ENCODE data around the gene PLCL1. TPM values are rescaled to one million over a fixed set of nuclear protein-coding genes. Genes with fewer than 3 reads are reported as not detected.

The PLCL1 gene
- total RNA-seq, 1 donor from 2014 or later, result 0.23 TPM

DNA sequence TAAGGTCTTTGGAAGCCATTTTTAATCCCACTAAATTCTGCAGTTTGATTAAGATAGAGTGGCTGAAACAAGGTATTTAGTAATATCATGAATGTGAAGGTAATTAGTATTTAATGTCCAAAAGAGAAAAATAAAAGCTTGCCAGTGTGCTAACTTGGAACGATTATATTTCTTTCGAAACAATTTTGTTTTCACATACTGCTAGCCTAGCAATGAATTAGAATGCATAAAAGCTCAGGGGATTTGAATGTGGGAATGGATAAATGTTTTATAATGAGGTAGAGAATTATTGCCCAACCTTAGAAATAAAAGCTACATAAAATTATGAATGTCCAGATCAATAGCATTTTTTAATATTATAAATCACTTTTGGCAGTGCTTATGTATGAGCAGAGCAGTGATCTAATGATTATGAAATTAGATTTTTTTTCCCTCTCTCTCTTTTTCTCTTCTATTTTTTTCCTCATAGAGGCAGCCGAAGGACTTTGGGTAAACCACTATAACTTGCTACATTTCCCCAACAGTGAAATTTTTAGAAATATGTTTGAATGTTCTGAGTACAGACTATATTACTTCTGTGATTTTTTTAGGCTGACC lies 75.5 kb downstream of the PLCL1 start:
- ATAC-seq, result no peak

DNA sequence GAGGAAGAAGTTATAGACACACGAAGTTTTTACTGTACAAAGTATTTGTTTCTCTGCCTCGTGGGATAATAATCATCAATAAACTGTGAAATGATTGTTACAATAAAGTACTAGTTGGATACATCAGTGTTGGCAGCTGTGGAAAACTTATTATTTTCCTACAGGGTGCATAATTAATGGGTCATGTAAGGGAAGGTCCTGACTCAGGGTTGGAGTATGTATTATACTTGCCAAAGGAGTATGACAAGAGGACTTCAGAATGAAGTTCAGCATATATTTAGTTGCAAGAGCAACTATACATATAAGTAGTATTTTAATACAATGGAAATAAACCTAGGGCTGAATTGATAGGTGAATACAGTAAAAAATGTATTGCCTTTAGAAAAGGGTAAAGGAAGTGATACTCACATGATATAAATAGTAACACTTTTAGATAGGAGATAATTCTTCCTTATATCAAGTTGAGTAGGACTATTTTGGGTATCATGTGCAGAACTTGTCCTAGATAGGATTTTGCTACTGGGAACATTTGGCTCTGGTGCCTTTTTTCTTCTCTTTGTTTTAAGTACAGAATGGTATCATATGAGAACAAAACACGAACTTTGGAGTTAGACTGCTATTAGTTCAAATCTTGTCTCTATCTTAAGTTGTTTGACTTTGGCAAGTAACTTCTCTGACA lies 79.1 kb downstream of the PLCL1 start:
- ATAC-seq (no peak), DNase-seq (ENCODE audit: low spot score) (no peak)

More for the DNA sequence above, 75.5 kb downstream of the PLCL1 start:
- DNase-seq (ENCODE audit: low spot score), result no peak

GRCh38 chr2:197884252-197884651 lies 79.9 kb downstream of the PLCL1 start:
- ATAC-seq (no peak), DNase-seq (ENCODE audit: low spot score) (no peak)

DNA sequence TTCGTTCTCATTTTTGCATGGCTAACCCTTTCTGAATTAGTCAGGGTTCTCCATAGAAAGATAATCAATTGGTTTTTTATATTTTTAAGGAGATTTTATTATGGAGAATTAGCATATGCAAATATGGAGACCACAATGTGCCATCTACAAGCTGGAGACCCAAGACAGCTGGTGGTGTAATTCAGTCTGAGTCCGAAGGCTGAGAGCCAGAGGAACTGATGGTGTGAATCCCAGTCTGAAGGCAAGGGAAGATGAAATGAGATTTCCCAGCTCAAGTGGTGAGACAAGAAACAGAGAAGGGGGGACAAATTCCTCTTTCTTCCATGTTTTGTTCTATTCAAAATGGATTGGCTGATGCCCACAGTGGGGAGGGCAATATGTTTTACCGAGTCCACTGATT lies 80.7 kb downstream of the PLCL1 start:
- DNase-seq (ENCODE audit: low spot score), result no peak

DNA sequence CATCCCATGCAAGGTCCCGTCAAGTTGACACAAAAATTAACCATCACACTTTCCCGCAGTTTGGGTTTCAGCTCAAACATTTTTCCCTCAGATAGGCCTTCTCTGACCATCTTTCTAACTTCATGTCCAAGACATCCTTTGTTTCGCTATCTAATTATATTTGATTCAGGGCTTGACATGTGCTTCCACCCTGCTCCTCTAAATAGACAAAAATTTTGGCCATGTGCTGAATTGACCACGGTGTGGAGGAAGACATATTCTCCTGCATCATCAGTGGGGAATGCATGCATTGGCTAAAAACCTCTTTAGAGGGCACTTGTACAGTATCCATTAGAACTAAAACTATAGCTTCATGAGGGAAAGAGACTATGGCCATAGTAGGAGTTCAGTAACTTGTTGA lies 81.2 kb downstream of the PLCL1 start:
- ATAC-seq, result no peak
- no peak for DNase-seq (ENCODE audit: low spot score)

More for the DNA sequence above, 80.7 kb downstream of the PLCL1 start:
- no peak for ATAC-seq

- no peak for ATAC-seq
Measured at GRCh38 chr2:197888321-197888720, 83.9 kb downstream of the PLCL1 start.

GRCh38 chr2:197889041-197889440 lies 84.6 kb downstream of the PLCL1 start:
- no peak for ATAC-seq

More at GRCh38 chr2:197888321-197888720, 83.9 kb downstream of the PLCL1 start:
- DNase-seq (ENCODE audit: low spot score), result no peak

GRCh38 chr2:197890168-197890567 lies 85.8 kb downstream of the PLCL1 start:
- ATAC-seq (no peak), DNase-seq (ENCODE audit: low spot score) (no peak)

More at GRCh38 chr2:197889041-197889440, 84.6 kb downstream of the PLCL1 start:
- no peak for DNase-seq (ENCODE audit: low spot score)

GRCh38 chr2:197891897-197892442 lies 87.6 kb downstream of the PLCL1 start:
- ATAC-seq, result no peak
- no peak for DNase-seq (ENCODE audit: low spot score)

DNA sequence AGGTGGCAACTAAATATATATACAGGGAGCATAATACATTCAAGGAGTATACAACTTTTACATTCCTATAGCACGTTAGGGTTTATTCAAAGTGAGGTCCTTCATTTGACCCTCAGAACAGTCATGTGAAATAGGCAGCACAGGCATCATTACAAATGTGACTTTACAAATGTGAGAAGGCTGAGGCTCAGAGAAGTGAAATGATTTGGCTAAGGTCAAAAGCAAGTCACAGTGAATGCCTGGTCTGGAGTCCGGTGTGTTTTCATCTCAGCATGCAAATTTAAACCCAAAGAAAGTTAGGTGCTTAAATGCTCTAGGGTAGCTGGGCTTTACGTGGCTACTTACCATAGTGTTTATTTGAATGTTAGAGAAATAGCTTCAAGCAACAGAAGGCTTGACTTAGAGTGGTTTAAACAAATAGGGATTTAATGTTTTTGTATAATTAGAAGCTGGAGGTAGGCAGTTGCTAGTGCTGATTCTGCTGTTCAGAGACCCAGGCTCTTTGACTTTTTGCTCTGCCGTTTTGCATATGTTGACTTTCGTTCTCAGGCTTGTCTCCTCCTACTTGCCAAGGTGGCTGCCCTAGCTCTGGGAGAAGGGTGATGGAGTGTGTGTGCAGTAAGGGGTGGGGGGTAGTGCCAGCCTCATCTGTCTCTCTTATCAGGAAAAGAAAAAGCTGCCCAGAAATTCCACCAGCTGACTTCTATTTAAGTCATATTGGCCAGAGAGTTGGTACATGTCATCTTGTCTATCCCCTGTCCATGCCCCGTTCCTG lies 89.2 kb downstream of the PLCL1 start:
- ATAC-seq (no peak), DNase-seq (ENCODE audit: low spot score) (no peak)

GRCh38 chr2:197894751-197895274 lies 90.4 kb downstream of the PLCL1 start:
- ATAC-seq (no peak), DNase-seq (ENCODE audit: low spot score) (no peak)

DNA sequence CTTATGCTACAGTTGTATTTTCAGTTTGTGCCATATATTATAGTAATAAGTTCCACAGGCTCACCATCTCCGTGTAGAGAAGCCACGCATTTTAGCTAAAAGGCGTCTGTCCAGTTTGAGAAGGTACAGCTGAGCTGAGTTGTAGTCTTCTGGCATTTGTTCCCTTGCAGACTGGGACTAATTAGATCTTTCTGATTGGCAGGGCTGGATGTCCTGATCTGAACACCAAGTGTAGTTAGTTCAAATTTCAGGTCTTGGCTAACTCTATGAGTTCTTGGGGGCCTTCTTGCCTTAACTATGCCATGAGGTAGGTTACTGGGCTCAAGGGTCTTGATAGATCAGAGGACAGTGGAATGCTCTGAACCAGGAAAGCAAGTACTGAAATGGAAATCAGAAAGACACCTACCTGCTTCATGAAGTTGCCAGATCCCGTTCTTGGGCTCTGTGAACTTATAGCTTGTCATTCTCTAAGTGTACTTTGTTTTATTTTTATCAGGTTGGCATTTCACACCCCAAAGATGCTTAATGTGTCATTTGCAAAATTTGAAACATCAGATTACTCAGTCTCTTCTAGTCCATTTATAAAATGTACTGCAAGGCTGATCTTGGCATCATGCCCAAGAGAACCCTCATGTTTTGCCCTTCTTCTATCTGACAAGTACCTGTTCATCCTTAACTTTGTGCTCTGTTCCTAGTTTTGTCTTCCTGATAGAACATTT lies 93.7 kb downstream of the PLCL1 start:
- DNase-seq (ENCODE audit: low spot score) (no peak), ATAC-seq (no peak)

GRCh38 chr2:197904446-197904845 lies 100.1 kb downstream of the PLCL1 start:
- no peak for ATAC-seq
- no peak for DNase-seq (ENCODE audit: low spot score)

DNA sequence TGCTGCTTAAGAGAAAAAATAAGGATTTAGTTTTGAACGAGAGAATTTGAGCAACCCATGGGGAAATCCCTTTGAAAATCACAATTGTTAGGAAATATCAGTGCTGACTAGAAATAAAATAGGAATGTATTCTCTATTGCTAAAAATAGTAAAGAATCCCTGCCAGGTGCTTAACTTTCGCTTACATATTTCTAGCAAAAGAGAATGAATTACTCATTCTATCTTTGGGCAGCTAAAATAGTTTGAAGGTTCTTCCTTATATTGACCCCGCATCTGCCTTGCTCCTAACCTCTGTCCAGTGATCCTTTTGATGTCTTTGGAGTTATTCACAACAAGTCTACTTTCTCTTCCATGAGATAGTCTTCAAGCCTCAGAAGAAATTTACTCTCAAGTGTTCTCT lies 103.8 kb downstream of the PLCL1 start:
- no peak for DNase-seq (ENCODE audit: low spot score)
- ATAC-seq, result no peak

DNA sequence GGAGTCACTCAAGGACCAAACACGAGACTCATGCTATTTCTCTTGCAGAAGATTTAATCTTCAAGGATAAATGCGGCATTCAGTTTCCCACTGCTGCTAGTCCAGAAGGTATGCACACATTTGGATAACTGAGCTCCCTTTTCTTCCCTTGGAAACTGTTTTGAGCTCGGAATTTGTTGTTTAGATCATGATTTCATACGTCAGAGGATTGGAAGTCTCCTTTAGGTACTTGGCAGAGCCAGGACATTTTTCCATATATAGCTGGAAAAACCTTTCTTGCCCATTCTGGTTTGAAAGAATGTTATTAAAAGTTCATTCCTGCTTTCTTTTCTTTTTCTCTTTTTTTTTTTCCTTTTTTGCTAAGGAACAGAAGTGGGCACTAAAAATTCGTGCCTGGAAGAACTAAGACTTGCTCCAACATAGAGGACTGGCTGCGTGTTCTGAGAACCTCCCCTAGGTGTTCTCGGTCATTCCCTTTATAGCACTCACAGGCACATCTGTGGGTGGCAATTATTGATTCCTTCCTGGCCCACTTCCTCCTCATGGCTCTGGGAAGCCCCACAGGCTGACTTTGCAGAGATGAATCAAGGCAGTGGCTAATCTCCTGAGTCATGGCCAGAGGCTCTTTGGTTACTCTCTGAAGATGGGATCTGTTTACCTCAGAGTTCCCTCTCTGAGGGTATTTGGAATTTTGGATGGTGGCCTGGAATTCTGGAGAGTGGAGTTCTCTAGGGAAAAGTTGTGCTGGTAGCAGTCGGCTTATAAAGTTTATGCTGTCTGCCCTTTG lies 104.8 kb downstream of the PLCL1 start:
- DNase-seq (ENCODE audit: low spot score) (no peak), ATAC-seq (no peak)

- no peak for ATAC-seq
Measured at GRCh38 chr2:197911667-197912066, 107.3 kb downstream of the PLCL1 start.

GRCh38 chr2:197913084-197913483 lies 108.7 kb downstream of the PLCL1 start:
- no peak for DNase-seq (ENCODE audit: low spot score)
- ATAC-seq, result no peak

More at GRCh38 chr2:197911667-197912066, 107.3 kb downstream of the PLCL1 start:
- DNase-seq (ENCODE audit: low spot score), result no peak

DNA sequence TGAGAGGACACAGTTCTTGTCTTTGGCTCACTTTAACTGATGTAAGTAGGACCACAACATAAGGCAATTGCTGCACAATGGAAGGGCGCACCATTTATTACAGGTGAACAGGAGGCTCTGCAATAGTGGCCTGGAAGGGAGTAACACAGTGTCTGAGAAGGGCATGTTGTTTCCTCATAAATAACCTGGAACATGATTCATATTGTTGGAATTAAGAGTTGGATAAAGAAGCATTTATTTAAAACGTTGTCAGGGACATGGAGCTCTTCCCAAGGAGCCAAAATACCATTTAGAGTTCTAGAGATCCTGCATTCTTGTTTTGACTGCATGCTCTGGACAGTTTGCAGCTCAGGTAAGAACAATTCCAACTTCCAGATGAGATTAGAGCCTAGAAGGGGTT lies 110.4 kb downstream of the PLCL1 start:
- ATAC-seq (no peak), DNase-seq (ENCODE audit: low spot score) (no peak)

DNA sequence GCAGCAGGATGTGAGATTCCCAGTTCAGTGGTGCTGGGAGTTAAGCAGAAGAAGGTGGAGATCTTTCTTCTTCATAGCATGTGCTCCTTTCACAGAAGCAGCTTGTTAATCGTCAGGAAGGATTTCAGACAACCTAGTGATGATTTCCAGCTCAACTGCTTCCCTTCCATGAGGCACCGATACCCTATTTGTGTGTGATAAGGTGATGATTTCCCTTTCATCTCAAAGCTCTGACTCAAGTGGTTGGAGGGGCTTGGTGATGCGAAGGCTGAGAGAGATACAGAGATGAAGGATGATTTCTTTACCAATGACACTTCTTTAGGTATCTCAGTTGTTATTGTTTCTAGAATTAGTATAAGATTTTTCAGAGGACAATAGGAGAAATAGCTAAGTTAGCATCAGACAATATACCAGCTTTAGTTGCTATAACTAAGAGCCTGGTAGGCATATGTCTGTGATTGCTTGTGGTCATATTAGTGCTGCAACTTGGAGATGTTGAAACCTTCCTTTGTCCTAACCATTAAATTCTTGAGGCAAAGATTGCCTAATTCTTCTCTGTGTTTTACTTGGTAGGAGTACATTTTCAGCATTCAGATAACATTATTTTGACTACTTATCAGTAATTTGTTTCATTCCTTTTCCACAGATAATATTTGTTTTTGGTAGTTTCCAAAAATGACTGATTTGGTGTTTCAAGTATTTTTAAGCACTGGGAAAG lies 111.3 kb downstream of the PLCL1 start:
- ATAC-seq, result no peak

More for the DNA sequence above, 111.3 kb downstream of the PLCL1 start:
- no peak for DNase-seq (ENCODE audit: low spot score)

All from left lobe of liver (tissue), 2 donors.